OCI-LY3 (cell line): ENCODE results near the gene VDAC1.

ENCODE experiments used
- EZH2phosphoT487 ChIP-seq: fragments of 200-600 bp; shearing (Covaris generic); IDR thresholded peaks from 2 replicates; pipeline ENCODE4 v1.6.1; 2018; ENCODE audit warnings: antibody characterized with exemption, mixed run types, low read depth
- TF ChIP-seq, protein P1 (sequence below): fragments of 200-600, 300-600 bp; sonication (generic); IDR thresholded peaks from 2 replicates; pipeline ENCODE4 v1.5.1; 2014; ENCODE audit warnings: antibody characterized with exemption, low read length, low read depth

DNA sequence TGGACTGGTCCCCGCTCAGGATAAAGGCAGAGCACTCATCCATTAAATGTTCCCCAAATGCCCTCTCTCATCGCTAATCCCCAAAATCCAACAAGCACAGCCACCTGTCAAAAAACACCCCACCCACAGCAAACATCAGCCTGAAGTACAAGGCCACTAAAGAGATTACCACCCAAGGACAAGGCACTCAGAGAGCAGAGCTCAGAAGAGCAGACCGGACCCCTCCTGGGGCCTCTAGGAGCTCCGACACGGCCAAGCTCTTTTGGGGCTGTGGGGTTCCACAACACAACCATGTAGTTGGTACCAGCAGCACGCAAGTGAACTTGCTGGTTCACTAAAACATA lies 9.8 kb downstream of the VDAC1 start:
- TF ChIP-seq, protein P1, sequence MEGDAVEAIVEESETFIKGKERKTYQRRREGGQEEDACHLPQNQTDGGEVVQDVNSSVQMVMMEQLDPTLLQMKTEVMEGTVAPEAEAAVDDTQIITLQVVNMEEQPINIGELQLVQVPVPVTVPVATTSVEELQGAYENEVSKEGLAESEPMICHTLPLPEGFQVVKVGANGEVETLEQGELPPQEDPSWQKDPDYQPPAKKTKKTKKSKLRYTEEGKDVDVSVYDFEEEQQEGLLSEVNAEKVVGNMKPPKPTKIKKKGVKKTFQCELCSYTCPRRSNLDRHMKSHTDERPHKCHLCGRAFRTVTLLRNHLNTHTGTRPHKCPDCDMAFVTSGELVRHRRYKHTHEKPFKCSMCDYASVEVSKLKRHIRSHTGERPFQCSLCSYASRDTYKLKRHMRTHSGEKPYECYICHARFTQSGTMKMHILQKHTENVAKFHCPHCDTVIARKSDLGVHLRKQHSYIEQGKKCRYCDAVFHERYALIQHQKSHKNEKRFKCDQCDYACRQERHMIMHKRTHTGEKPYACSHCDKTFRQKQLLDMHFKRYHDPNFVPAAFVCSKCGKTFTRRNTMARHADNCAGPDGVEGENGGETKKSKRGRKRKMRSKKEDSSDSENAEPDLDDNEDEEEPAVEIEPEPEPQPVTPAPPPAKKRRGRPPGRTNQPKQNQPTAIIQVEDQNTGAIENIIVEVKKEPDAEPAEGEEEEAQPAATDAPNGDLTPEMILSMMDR: no peak
- TF ChIP-seq EZH2phosphoT487: no peak
